ENCODE data around the gene SLC17A8. TPM values are rescaled to one million over a fixed set of nuclear protein-coding genes. Genes with fewer than 3 reads are reported as not detected.

Gene SLC17A8
- polyA plus RNA-seq, 6 donors from 2014 or later = not detected

Other genes with a start within 250 kb of the SLC17A8 start
- gene BLTP3B, start 214.2 kb upstream of the SLC17A8 start, polyA plus RNA-seq (ENCODE audit: low read depth in 6 of 6) = 10 to 100 TPM; 19.9 to 34.6 (median 25.0) TPM
- 10 to 100 TPM; 29.3 to 40.0 (median 34.9) TPM for gene ACTR6, start 156.3 kb upstream of the SLC17A8 start, polyA plus RNA-seq (ENCODE audit: low read depth in 6 of 6)
- 1 to 10 TPM in 3 of 6 donors, under 1 TPM in 1, not detected in 2; 0.62 to 2.0 (median 1.2) TPM for gene DEPDC4, start 90.0 kb upstream of the SLC17A8 start, polyA plus RNA-seq (ENCODE audit: low read depth in 6 of 6)
- gene SCYL2, start 89.9 kb upstream of the SLC17A8 start, polyA plus RNA-seq (ENCODE audit: low read depth in 6 of 6) = 10 to 100 TPM; 18.9 to 25.1 (median 21.7) TPM
- gene NR1H4, start 116.8 kb downstream of the SLC17A8 start, polyA plus RNA-seq (ENCODE audit: low read depth in 6 of 6) = not detected
- gene GAS2L3, start 216.6 kb downstream of the SLC17A8 start, polyA plus RNA-seq (ENCODE audit: low read depth in 6 of 6) = not detected

All from naive B cell (primary cell).